Measurements from ENCODE around the gene EPHA3. TPM values are rescaled to one million over a fixed set of nuclear protein-coding genes. Genes with fewer than 3 reads are reported as not detected.

EPHA3 gene
- total RNA-seq, 2 experiments from 2014 or later = not detected

- TF ChIP-seq CTCF (IDR thresholded peaks at IDR 0.05) = no peak
Observed at GRCh38 chr3:89522155-89522554, 414.7 kb downstream of the EPHA3 start.

GRCh38 chr3:89525609-89526008, 418.2 kb downstream of the EPHA3 start:
- Histone ChIP-seq H3K9me3 (ENCODE audit: control insufficient read depth in 1 of 2, insufficient read depth in 1 of 2, low read length in 2 of 2) (no peaks in the 10 kb centered on the region), H3K4me3 (ENCODE audit: low read length) (no peak overlapping the region), H3K4me1 (ENCODE audit: insufficient read depth, low read length) (no peaks in the 10 kb centered on the region), H3K27ac (ENCODE audit: low read depth in 1 of 2, low read length in 2 of 2) (no peak overlapping the region), H3K36me3 (ENCODE audit: insufficient read depth, low read length) (no peaks in the 10 kb centered on the region), H3K27me3 (ENCODE audit: control insufficient read depth in 1 of 2, insufficient read depth in 2 of 2, low read length in 2 of 2) (no peaks in the 10 kb centered on the region)
- Mint-ChIP-seq H3K36me3 (ENCODE audit: low read depth) (no peaks in the 10 kb centered on the region), H3K9me3 (peaks cover 29% of the 10 kb centered on the region), H3K27me3 (no peaks in the 10 kb centered on the region), H3K4me3 (no peak overlapping the region), H3K4me1 (ENCODE audit: low read depth) (no peaks in the 10 kb centered on the region), H3K27ac (no peak overlapping the region)
- intact Hi-C loops (cut with DNase I, micrococcal nuclease) = no loop called here
- ChIA-PET POLR2A (no interaction called here), CTCF (no interaction called here)
- ATAC-seq (ENCODE audit: poor library complexity) (no peak), DNase-seq (no peak)
- TF ChIP-seq CTCF (IDR thresholded peaks at IDR 0.05) = no peak

More at GRCh38 chr3:89522155-89522554, 414.7 kb downstream of the EPHA3 start:
- Histone ChIP-seq H3K36me3 (ENCODE audit: insufficient read depth, low read length) (no peaks in the 10 kb centered on the region), H3K27me3 (ENCODE audit: control insufficient read depth in 1 of 2, insufficient read depth in 2 of 2, low read length in 2 of 2) (no peaks in the 10 kb centered on the region), H3K4me1 (ENCODE audit: insufficient read depth, low read length) (no peaks in the 10 kb centered on the region), H3K9me3 (ENCODE audit: control insufficient read depth in 1 of 2, insufficient read depth in 1 of 2, low read length in 2 of 2) (no peaks in the 10 kb centered on the region), H3K4me3 (ENCODE audit: low read length) (no peak overlapping the region), H3K27ac (ENCODE audit: low read depth in 1 of 2, low read length in 2 of 2) (no peak overlapping the region)
- DNase-seq (no peak), ATAC-seq (ENCODE audit: poor library complexity) (no peak)
- Mint-ChIP-seq H3K4me1 (ENCODE audit: low read depth) (no peaks in the 10 kb centered on the region), H3K27ac (no peak overlapping the region), H3K36me3 (ENCODE audit: low read depth) (no peaks in the 10 kb centered on the region), H3K9me3 (peaks cover 13% of the 10 kb centered on the region), H3K27me3 (no peaks in the 10 kb centered on the region), H3K4me3 (no peak overlapping the region)
- ChIA-PET POLR2A (no interaction called here), CTCF (no interaction called here)
- intact Hi-C loops (cut with DNase I, micrococcal nuclease) = no loop called here

- Histone ChIP-seq H3K9me3 (ENCODE audit: control insufficient read depth in 1 of 2, insufficient read depth in 1 of 2, low read length in 2 of 2) (no peaks in the 10 kb centered on the region), H3K27me3 (ENCODE audit: control insufficient read depth in 1 of 2, insufficient read depth in 2 of 2, low read length in 2 of 2) (no peaks in the 10 kb centered on the region), H3K4me3 (ENCODE audit: low read length) (no peak overlapping the region), H3K4me1 (ENCODE audit: insufficient read depth, low read length) (no peaks in the 10 kb centered on the region), H3K36me3 (ENCODE audit: insufficient read depth, low read length) (no peaks in the 10 kb centered on the region), H3K27ac (ENCODE audit: low read depth in 1 of 2, low read length in 2 of 2) (no peak overlapping the region)
- ChIA-PET CTCF (no interaction called here), POLR2A (no interaction called here)
- DNase-seq (no peak), ATAC-seq (ENCODE audit: poor library complexity) (no peak)
- H3K27ac Mint-ChIP-seq = no peak overlapping the region
- no peaks in the 10 kb centered on the region for H3K36me3 Mint-ChIP-seq (ENCODE audit: low read depth)
- H3K9me3 Mint-ChIP-seq = peaks cover 27% of the 10 kb centered on the region
- H3K27me3 Mint-ChIP-seq = no peaks in the 10 kb centered on the region
- intact Hi-C loops (cut with DNase I, micrococcal nuclease) = no loop called here
- no peak overlapping the region for H3K4me3 Mint-ChIP-seq
- TF ChIP-seq CTCF (IDR thresholded peaks at IDR 0.05) = no peak
- H3K4me1 Mint-ChIP-seq (ENCODE audit: low read depth) = no peaks in the 10 kb centered on the region
Observed at GRCh38 chr3:89527736-89528305, 420.4 kb downstream of the EPHA3 start.

Measured in CD4-positive, alpha-beta T cell (primary cell).